H9 (cell line): Measurements from ENCODE around the gene CADM1. TPM values are rescaled to one million over a fixed set of nuclear protein-coding genes. Genes with fewer than 3 reads are reported as not detected.

Experiments
- DNase-seq: peaks from one replicate; pipeline ENCODE4 v3.0.0-alpha.2; 2017
- H2AFZ ChIP-seq: one replicate; pipeline ENCODE4 v1.6.1; 2013; ENCODE audit warnings: mild to moderate bottlenecking, low read length, control low read depth, moderate library complexity
- H2AK5ac ChIP-seq: 2 replicates; pipeline ENCODE4 v1.6.1; 2013; ENCODE audit warnings: low read length, control low read depth, mixed read lengths; ENCODE audit not compliant: insufficient read length
- H2BK120ac ChIP-seq: one replicate; pipeline ENCODE4 v1.6.1; 2013; ENCODE audit warnings: low read depth, mild to moderate bottlenecking, low read length, control low read depth, inconsistent platforms; ENCODE audit not compliant: poor library complexity, severe bottlenecking
- H2BK12ac ChIP-seq: 2 replicates; pipeline ENCODE4 v1.6.1; 2013; ENCODE audit warnings: low read length, control low read depth, mixed read lengths, low read depth; ENCODE audit not compliant: insufficient read length
- H2BK15ac ChIP-seq: 2 replicates; pipeline ENCODE4 v1.6.1; 2013; ENCODE audit warnings: low read depth, low read length, control low read depth
- H2BK20ac ChIP-seq: one replicate; pipeline ENCODE4 v1.6.1; 2013; ENCODE audit warnings: low read depth, mild to moderate bottlenecking, low read length, control low read depth, inconsistent platforms; ENCODE audit not compliant: poor library complexity, severe bottlenecking
- H2BK5ac ChIP-seq: 2 replicates; pipeline ENCODE4 v1.6.1; 2013; ENCODE audit warnings: low read length, control low read depth, mixed read lengths; ENCODE audit not compliant: insufficient read length
- H3K14ac ChIP-seq: 2 replicates; pipeline ENCODE4 v1.6.1; 2013; ENCODE audit warnings: low read length, control low read depth; ENCODE audit not compliant: insufficient read depth
- H3K18ac ChIP-seq: 2 replicates; pipeline ENCODE4 v1.6.1; 2013; ENCODE audit warnings: low read depth, mild to moderate bottlenecking, mixed read lengths, low read length, control low read depth; ENCODE audit not compliant: insufficient read length
- H3K23ac ChIP-seq: 2 replicates; pipeline ENCODE4 v1.6.1; 2013; ENCODE audit warnings: low read length, control low read depth, mixed read lengths, low read depth; ENCODE audit not compliant: insufficient read length
- H3K23me2 ChIP-seq: 2 replicates; pipeline ENCODE4 v1.6.1; 2013; ENCODE audit warnings: low read depth, mild to moderate bottlenecking, mixed read lengths, low read length, control low read depth; ENCODE audit not compliant: insufficient read length, poor library complexity, severe bottlenecking
- H3K27ac ChIP-seq: 2 replicates; pipeline ENCODE4 v1.5.1; 2013; ENCODE audit warnings: low read length, control low read depth, mixed read lengths, low read depth; ENCODE audit not compliant: insufficient read length
- H3K27me3 ChIP-seq: 2 replicates; pipeline ENCODE4 v1.6.1; 2013; ENCODE audit warnings: low read length, control low read depth, inconsistent platforms; ENCODE audit not compliant: insufficient read depth
- H3K4ac ChIP-seq: 2 replicates; pipeline ENCODE4 v1.6.1; 2013; ENCODE audit warnings: low read depth, mild to moderate bottlenecking, control low read depth, inconsistent platforms, low read length, moderate library complexity
- H3K4me1 ChIP-seq: 2 replicates; pipeline ENCODE4 v1.6.1; 2013; ENCODE audit warnings: low read length, control low read depth, inconsistent platforms; ENCODE audit not compliant: insufficient read depth
- H3K4me2 ChIP-seq: 2 replicates; pipeline ENCODE4 v1.6.1; 2013; ENCODE audit warnings: low read length, control low read depth, mixed read lengths; ENCODE audit not compliant: insufficient read length, insufficient read depth
- H3K56ac ChIP-seq: 2 replicates; pipeline ENCODE4 v1.6.1; 2013; ENCODE audit warnings: low read depth, mild to moderate bottlenecking, mixed read lengths, low read length, control low read depth; ENCODE audit not compliant: insufficient read length
- H3K79me1 ChIP-seq: 2 replicates; pipeline ENCODE4 v1.6.1; 2013; ENCODE audit warnings: low read depth, mild to moderate bottlenecking, moderate library complexity, low read length, control low read depth, inconsistent platforms; ENCODE audit not compliant: insufficient read depth, poor library complexity, severe bottlenecking
- H3K79me2 ChIP-seq: 2 replicates; pipeline ENCODE4 v1.6.1; 2013; ENCODE audit warnings: low read length, control low read depth, inconsistent platforms; ENCODE audit not compliant: insufficient read depth
- H3K9ac ChIP-seq: 2 replicates; pipeline ENCODE4 v1.6.1; 2013; ENCODE audit warnings: low read length, control low read depth, mixed read lengths; ENCODE audit not compliant: insufficient read length; ENCODE audit errors: extremely low read depth
- H3K9me3 ChIP-seq: one replicate; pipeline ENCODE4 v1.6.1; 2013; ENCODE audit warnings: low read depth, low read length, inconsistent platforms; ENCODE audit not compliant: control insufficient read depth
- H3T11ph ChIP-seq: one replicate; pipeline ENCODE4 v1.6.1; 2013; ENCODE audit warnings: mild to moderate bottlenecking, low read length, control low read depth, inconsistent platforms
- H4K20me1 ChIP-seq: one replicate; pipeline ENCODE4 v1.6.1; 2013; ENCODE audit not compliant: control insufficient read depth, insufficient read length, insufficient read depth
- H4K5ac ChIP-seq: 2 replicates; pipeline ENCODE4 v1.6.1; 2013; ENCODE audit warnings: low read depth, mild to moderate bottlenecking, mixed read lengths, low read length, control low read depth; ENCODE audit not compliant: insufficient read length
- H4K8ac ChIP-seq: replicated peaks from 2 replicates; pipeline ENCODE4 v1.6.1; 2013; ENCODE audit warnings: low read length, control low read depth, mixed read lengths, low read depth; ENCODE audit not compliant: insufficient read length
- H4K91ac ChIP-seq: 2 replicates; pipeline ENCODE4 v1.6.1; 2013; ENCODE audit warnings: low read depth, mild to moderate bottlenecking, moderate library complexity, mixed read lengths, low read length, control low read depth; ENCODE audit not compliant: insufficient read length
- H3K27ac Mint-ChIP-seq, 3 experiments: 2 replicates in 2 of 3; 3 replicates in 1 of 3; pipeline ENCODE4 v1.8.0; 2020 to 2021; ENCODE audit warnings: mixed read lengths in 3 of 3, mild to moderate bottlenecking in 1 of 3, moderate library complexity in 1 of 3
- H3K27me3 Mint-ChIP-seq: 2 replicates; pipeline ENCODE4 v1.8.0; 2021; ENCODE audit warnings: low read depth, mild to moderate bottlenecking, moderate library complexity, mixed read lengths
- H3K36me3 Mint-ChIP-seq, 3 experiments: 2 replicates in 2 of 3; 3 replicates in 1 of 3; pipeline ENCODE4 v1.8.0; 2020 to 2021; ENCODE audit warnings: low read depth in 3 of 3, mixed read lengths in 3 of 3; ENCODE audit not compliant: insufficient read depth in 1 of 3
- H3K4me1 Mint-ChIP-seq, 2 experiments: 2 replicates each; pipeline ENCODE4 v1.8.0; 2020; ENCODE audit warnings: mixed read lengths in 2 of 2
- H3K4me3 Mint-ChIP-seq, 2 experiments: 2 replicates in 1 of 2; 3 replicates in 1 of 2; pipeline ENCODE4 v1.8.0; 2020 to 2021; ENCODE audit warnings: mild to moderate bottlenecking in 2 of 2, mixed read lengths in 2 of 2, moderate library complexity in 1 of 2
- H3K9me3 Mint-ChIP-seq, 2 experiments: 2 replicates in 1 of 2; 3 replicates in 1 of 2; pipeline ENCODE4 v1.8.0; 2020; ENCODE audit warnings: mild to moderate bottlenecking in 2 of 2, mixed read lengths in 2 of 2, moderate library complexity in 1 of 2
- CTCF ChIP-seq: fragments of 200-600 bp; sonication (generic); conservative IDR thresholded peaks from 3 replicates; pipeline ENCODE4 v1.8.0; 2021; ENCODE audit warnings: antibody characterized with exemption, mild to moderate bottlenecking
- WGBS: extraction: QIAGEN DNeasy Blood & Tissue Kit; methylation state at CpG from one replicate; pipeline ENCODE4 v1.1.7; 2013; ENCODE audit warnings: missing lambda C conversion rate, low lambda C conversion rate, mixed read lengths; ENCODE audit not compliant: insufficient read length; ENCODE audit errors: extremely low coverage; 5-methylcytosine and 5-hydroxymethylcytosine counted together
- total RNA-seq: library from RNA; stranded (reverse); gene quantifications from 2 replicates; pipeline ENCODE4 v1.2.1, GENCODE V29; 2021

CADM1 gene
- total RNA-seq, 1 experiment from 2014 or later = 11.9 TPM

DNA sequence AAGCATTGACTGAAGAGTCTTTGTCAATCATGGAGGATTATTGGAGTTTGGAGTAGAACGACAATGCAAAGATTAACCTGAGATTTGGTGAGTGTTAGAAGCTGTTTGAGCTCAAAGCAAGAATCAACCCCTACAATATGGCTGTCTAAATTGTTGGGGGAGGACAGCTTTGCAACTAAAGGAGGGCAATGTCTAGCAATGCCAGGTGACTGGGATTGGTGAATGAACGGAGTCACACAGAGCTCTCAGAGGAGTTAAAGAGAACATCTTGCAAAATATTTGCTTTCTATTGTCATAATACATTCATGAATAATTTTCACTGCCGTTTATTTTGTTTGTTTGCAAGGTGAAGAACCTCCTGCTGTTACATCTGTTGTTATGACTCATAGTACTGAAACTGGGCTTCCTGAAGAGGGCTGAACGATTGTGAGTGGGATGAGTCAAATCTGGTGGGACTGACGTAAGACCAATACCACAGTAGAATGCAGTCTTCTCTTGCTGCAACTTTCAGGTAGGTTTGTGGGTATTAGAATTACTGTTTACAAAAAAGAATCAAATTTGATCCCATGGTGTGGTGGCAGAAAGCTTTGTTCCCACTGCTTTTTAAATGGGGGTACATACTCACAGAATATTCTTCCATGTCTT, 281.9 kb downstream of the CADM1 start:
- no peaks in the 10 kb centered on the region for H3K23me2 ChIP-seq
- H4K20me1 ChIP-seq = no peaks in the 10 kb centered on the region
- H3K18ac ChIP-seq = no peak overlapping the region
- Mint-ChIP-seq H3K4me1 (peaks cover 43 to 49% of the 10 kb centered on the region in 2 experiments), H3K9me3 (no peaks in the 10 kb centered on the region), H3K27me3 (no peaks in the 10 kb centered on the region; the same call in 1 of the 2 replicates), H3K4me3 (no peak overlapping the region), H3K27ac (peak overlapping the region; percentile 54 to 90 (median 64); a peak in 5 of 7 replicates), H3K36me3 (no peaks in the 10 kb centered on the region)
- no peak overlapping the region for H3K23ac ChIP-seq
- H3K4me1 ChIP-seq = peaks cover 7% of the 10 kb centered on the region; the same call in 1 of the 2 replicates
- H2BK5ac ChIP-seq = no peak overlapping the region
- no peak overlapping the region for H2AK5ac ChIP-seq
- TF ChIP-seq CTCF = no peak
- H3K9ac ChIP-seq = no peak overlapping the region
- no peak overlapping the region for H2BK20ac ChIP-seq
- no peaks in the 10 kb centered on the region for H3K79me1 ChIP-seq
- H3K79me2 ChIP-seq = no peaks in the 10 kb centered on the region
- H3K27me3 ChIP-seq = no peaks in the 10 kb centered on the region
- WGBS = no CpG with 5 or more reads among the region's 5 CpGs
- no peak overlapping the region for H3K56ac ChIP-seq
- DNase-seq = no peak
- H4K5ac ChIP-seq = no peak overlapping the region
- no peak overlapping the region for H2BK12ac ChIP-seq
- no peaks in the 10 kb centered on the region for H3K9me3 ChIP-seq
- no peak overlapping the region for H2AFZ ChIP-seq
- H3K27ac ChIP-seq = no peak overlapping the region
- H3T11ph ChIP-seq = no peak overlapping the region
- H4K8ac ChIP-seq = no peak overlapping the region
- no peak overlapping the region for H4K91ac ChIP-seq
- H2BK15ac ChIP-seq = no peak overlapping the region
- H2BK120ac ChIP-seq = no peak overlapping the region
- no peak overlapping the region for H3K4me2 ChIP-seq
- no peak overlapping the region for H3K14ac ChIP-seq
- H3K4ac ChIP-seq = no peak overlapping the region
